Mucosa of descending colon (tissue), 3 donors: Measurements from ENCODE around the gene MEF2C. TPM values are rescaled to one million over a fixed set of nuclear protein-coding genes. Genes with fewer than 3 reads are reported as not detected.
A peak's percentile ranks its signal among the peaks of the same experiment; 100 is the strongest.

Experiments used
- ATAC-seq: fragments of 200-7000 bp; cut with Tn5 transposase; one replicate; pipeline ENCODE4 v1.9.1; 2020; ENCODE audit warnings: mild to moderate bottlenecking, moderate library complexity
- DNase-seq, 3 donors: peaks; one replicate each; pipeline ENCODE4 v3.0.0-alpha.2; 2020
- H3K36me3 ChIP-seq: fragments of 200-600 bp; one replicate; pipeline ENCODE4 v1.8.0; 2021; ENCODE audit warnings: low read depth, mild to moderate bottlenecking
- H3K4me1 ChIP-seq: fragments of 200-600 bp; one replicate; pipeline ENCODE4 v1.8.0; 2021; ENCODE audit warnings: low read depth, mild to moderate bottlenecking
- H3K4me3 ChIP-seq: fragments of 200-600 bp; one replicate; pipeline ENCODE4 v1.8.0; 2021; ENCODE audit warnings: mild to moderate bottlenecking
- H3K9me3 ChIP-seq: fragments of 200-600 bp; one replicate; pipeline ENCODE4 v1.8.0; 2021; ENCODE audit warnings: mild to moderate bottlenecking
- CTCF ChIP-seq: fragments of 200-600 bp; IDR thresholded peaks from one replicate; pipeline ENCODE4 v1.8.0; 2022; ENCODE audit warnings: antibody characterized with exemption, mild to moderate bottlenecking
- intact Hi-C, 2 donors: fragments of 100-400 bp; cut with DNase I in 1 of 2; cut with micrococcal nuclease in 1 of 2; formaldehyde crosslinking; loops; one replicate each; pipeline versions ENCODE4 v1.11.0 to v1.11.1; 2022; cut with DNase I, micrococcal nuclease
- total RNA-seq, 3 donors: library from RNA; stranded (reverse); fragmentation: NEBNext Ultra II Directional in 2 of 3; extraction: Animal tissue kit (Norgen Biotek cat#: 25700) in 2 of 3; gene quantifications; one replicate each; pipeline versions ENCODE4 v1.2.1 to v1.2.4, GENCODE V29; 2021 to 2023
- donor health status: DM: no; HTN: no; CAD: no; lungs with moderate emphysema.
- donor health status: DM: no; HTN: no; CAD: no.
- donor health status: DM: no; HTN: yes; CAD: no.

The MEF2C gene
- total RNA-seq, 3 donors from 2014 or later = 19.3 to 44.0 (median 32.6) TPM

GRCh38 chr5:88748666-88749065 lies 134.3 kb downstream of the MEF2C start:
- TF ChIP-seq CTCF = no peak
- Histone ChIP-seq H3K4me3 (no peak overlapping the region), H3K36me3 (no peaks in the 10 kb centered on the region), H3K4me1 (no peaks in the 10 kb centered on the region), H3K9me3 (no peaks in the 10 kb centered on the region)
- DNase-seq (no peak), ATAC-seq (no peak)
- intact Hi-C loops = no loop called here

GRCh38 chr5:88746438-88746882 lies 136.5 kb downstream of the MEF2C start:
- DNase-seq (no peak), ATAC-seq (no peak)
- no peak for TF ChIP-seq CTCF
- no peaks in the 10 kb centered on the region for H3K36me3 ChIP-seq
- H3K9me3 ChIP-seq = no peaks in the 10 kb centered on the region
- intact Hi-C loops = no loop called here
- no peak overlapping the region for H3K4me3 ChIP-seq
- no peaks in the 10 kb centered on the region for H3K4me1 ChIP-seq

- no peak for TF ChIP-seq CTCF
- H3K36me3 ChIP-seq = no peaks in the 10 kb centered on the region
- intact Hi-C loops = no loop called here
- no peak for ATAC-seq
- H3K4me1 ChIP-seq = no peaks in the 10 kb centered on the region
- DNase-seq = no peak
- no peaks in the 10 kb centered on the region for H3K9me3 ChIP-seq
- H3K4me3 ChIP-seq = no peak overlapping the region
Measured at GRCh38 chr5:88745093-88745696, 137.8 kb downstream of the MEF2C start.

GRCh38 chr5:88743231-88743834 lies 139.7 kb downstream of the MEF2C start:
- H3K4me1 ChIP-seq = no peaks in the 10 kb centered on the region
- H3K9me3 ChIP-seq = no peaks in the 10 kb centered on the region
- intact Hi-C loops = no loop called here
- H3K36me3 ChIP-seq = no peaks in the 10 kb centered on the region
- peak; percentile 66 for ATAC-seq
- TF ChIP-seq CTCF = no peak
- no peak for DNase-seq
- H3K4me3 ChIP-seq = no peak overlapping the region

GRCh38 chr5:88741964-88742363 lies 141.0 kb downstream of the MEF2C start:
- DNase-seq (no peak), ATAC-seq (no peak)
- Histone ChIP-seq H3K4me3 (no peak overlapping the region), H3K4me1 (no peaks in the 10 kb centered on the region), H3K36me3 (no peaks in the 10 kb centered on the region), H3K9me3 (no peaks in the 10 kb centered on the region)
- TF ChIP-seq CTCF = no peak
- intact Hi-C loops = no loop called here
